ENCODE measurements around the gene BLACAT1. TPM values are rescaled to one million over a fixed set of nuclear protein-coding genes. Genes with fewer than 3 reads are reported as not detected.

Gene BLACAT1
- total and polyA plus RNA-seq, 2 of the 13 experiments (the other 11 are each of a cell fraction or from before 2014, with no cell fraction given) = 1.2 to 2.8 TPM

- no peak for TF ChIP-seq ZUFSP (CRISPR knock-in tag; IDR thresholded peaks at IDR 0.05; ENCODE audit: borderline replicate concordance)
- no peak for TF ChIP-seq RFXANK (CRISPR knock-in tag; IDR thresholded peaks at IDR 0.05)
- TF ChIP-seq, protein P1, sequence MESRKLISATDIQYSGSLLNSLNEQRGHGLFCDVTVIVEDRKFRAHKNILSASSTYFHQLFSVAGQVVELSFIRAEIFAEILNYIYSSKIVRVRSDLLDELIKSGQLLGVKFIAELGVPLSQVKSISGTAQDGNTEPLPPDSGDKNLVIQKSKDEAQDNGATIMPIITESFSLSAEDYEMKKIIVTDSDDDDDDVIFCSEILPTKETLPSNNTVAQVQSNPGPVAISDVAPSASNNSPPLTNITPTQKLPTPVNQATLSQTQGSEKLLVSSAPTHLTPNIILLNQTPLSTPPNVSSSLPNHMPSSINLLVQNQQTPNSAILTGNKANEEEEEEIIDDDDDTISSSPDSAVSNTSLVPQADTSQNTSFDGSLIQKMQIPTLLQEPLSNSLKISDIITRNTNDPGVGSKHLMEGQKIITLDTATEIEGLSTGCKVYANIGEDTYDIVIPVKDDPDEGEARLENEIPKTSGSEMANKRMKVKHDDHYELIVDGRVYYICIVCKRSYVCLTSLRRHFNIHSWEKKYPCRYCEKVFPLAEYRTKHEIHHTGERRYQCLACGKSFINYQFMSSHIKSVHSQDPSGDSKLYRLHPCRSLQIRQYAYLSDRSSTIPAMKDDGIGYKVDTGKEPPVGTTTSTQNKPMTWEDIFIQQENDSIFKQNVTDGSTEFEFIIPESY (CRISPR knock-in tag; IDR thresholded peaks at IDR 0.05) = peak; percentile 40; the same call in 1 of the 2 replicates
- TF ChIP-seq HMG20A (CRISPR knock-in tag; IDR thresholded peaks at IDR 0.05; ENCODE audit: borderline replicate concordance) = no peak
- peak; percentile 40; the same call in 1 of the 2 replicates for TF ChIP-seq MYC (CRISPR knock-in tag; IDR thresholded peaks at IDR 0.05; ENCODE audit: borderline replicate concordance)
- TF ChIP-seq ZNF484 (CRISPR knock-in tag; IDR thresholded peaks at IDR 0.05; ENCODE audit: borderline replicate concordance, low read depth) = no peak
- no peak for TF ChIP-seq TBX3 (IDR thresholded peaks at IDR 0.05; ENCODE audit: borderline replicate concordance)
- TF ChIP-seq IKZF1 (IDR thresholded peaks at IDR 0.05) = no peak
- no peak for TF ChIP-seq ZKSCAN1 (IDR thresholded peaks at IDR 0.05; ENCODE audit: low read length)
- peak; percentile 63; the same call in 1 of the 2 replicates for TF ChIP-seq FOXC1 (CRISPR knock-in tag; IDR thresholded peaks at IDR 0.05; ENCODE audit: borderline replicate concordance)
- TF ChIP-seq, protein P2, sequence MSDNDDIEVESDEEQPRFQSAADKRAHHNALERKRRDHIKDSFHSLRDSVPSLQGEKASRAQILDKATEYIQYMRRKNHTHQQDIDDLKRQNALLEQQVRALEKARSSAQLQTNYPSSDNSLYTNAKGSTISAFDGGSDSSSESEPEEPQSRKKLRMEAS (IDR thresholded peaks at IDR 0.05) = peak; percentile 54; the same call in 1 of the 2 replicates
- no peak for TF ChIP-seq GTF3A (CRISPR knock-in tag; conservative IDR thresholded peaks at IDR 0.05)
- TF ChIP-seq DNMT3B (CRISPR knock-in tag; conservative IDR thresholded peaks at IDR 0.05) = no peak
- peak; percentile 34 to 64; a peak in 3 of 4 replicates for TF ChIP-seq NR2F1 (CRISPR knock-in tag; IDR thresholded peaks at IDR 0.05)
- TF ChIP-seq ZNF496 (CRISPR knock-in tag; IDR thresholded peaks at IDR 0.05; ENCODE audit: insufficient replicate concordance) = no peak
- peak; percentile 70; the same call in 1 of the 2 replicates for TF ChIP-seq ZNF609 (CRISPR knock-in tag; IDR thresholded peaks at IDR 0.05; ENCODE audit: borderline replicate concordance)
- no peak for TF ChIP-seq JUNB (CRISPR knock-in tag; IDR thresholded peaks at IDR 0.05; ENCODE audit: borderline replicate concordance)
- TF ChIP-seq NR2F6 (IDR thresholded peaks at IDR 0.05) = peak; percentile 55; the same call in 1 of the 2 replicates
- peak; percentile 68 for TF ChIP-seq NR2F6 (CRISPR knock-in tag; IDR thresholded peaks at IDR 0.05)
- TF ChIP-seq MATR3 (CRISPR knock-in tag; IDR thresholded peaks at IDR 0.05) = no peak
These were observed 29.4 kb upstream of the BLACAT1 start (continued) for GRCh38 chr1:205484985-205485967.

Measured in HepG2 (cell line).